GM12878 (cell line): ENCODE data around the gene KCND2. TPM values are rescaled to one million over a fixed set of nuclear protein-coding genes. Genes with fewer than 3 reads are reported as not detected.
"Not testable (repeated sequence)": the region's sequence is repeated elsewhere in the genome, so short reads cannot be mapped to it uniquely, and the experiment has no call there.

Experiments used
- ATAC-seq: fragments of 200-7000 bp; cut with Tn5 transposase; 3 replicates; pipeline ENCODE4 v1.9.1; 2020; ENCODE audit warnings: mild to moderate bottlenecking, moderate library complexity
- BruUV-seq: library from RNA; stranded (reverse); fragments of 400-500 nt; replicated peaks from 2 replicates; lab custom pipeline; 2021; lab: Mats Ljungman, UMichigan
- CTCF ChIA-PET: fragments of 300-600 bp; sonication (Branson Sonifier 250); formaldehyde crosslinking; extraction: SDS; loops from one replicate; lab custom pipeline; 2021; ENCODE audit warnings: inconsistent platforms; lab: Yijun Ruan, JAX
- POLR2A ChIA-PET: fragments of 350-600 bp; formaldehyde crosslinking; extraction: SDS; loops from one replicate; lab custom pipeline; 2021; ENCODE audit warnings: inconsistent platforms; lab: Charles Lee
- RAD21 ChIA-PET: fragments of 300-600 bp; sonication (Branson Sonifier 250); formaldehyde crosslinking; loops from one replicate; lab custom pipeline; 2023; ENCODE audit warnings: antibody characterized with exemption; ENCODE audit not compliant: unreplicated experiment; lab: Charles Lee
- SMC1A ChIA-PET: fragments of 300-600 bp; sonication (Branson Sonifier 250); formaldehyde crosslinking; loops from one replicate; lab custom pipeline; 2023; ENCODE audit not compliant: unreplicated experiment, uncharacterized antibody; lab: Charles Lee
- DNase-seq: peaks from one replicate; pipeline ENCODE4 v3.0.0-alpha.2; 2011; ENCODE audit warnings: low read depth, low spot score
- FAIRE-seq: peaks from 3 replicates; lab custom pipeline; 2011; peaks lifted over from hg19 to GRCh38; lab: Jason Lieb, UNC
- H2AFZ ChIP-seq: 2 replicates; pipeline ENCODE4 v1.6.0; 2011; ENCODE audit warnings: low read depth, low read length, control low read depth; ENCODE audit not compliant: control insufficient read depth
- H3K27ac ChIP-seq: 2 replicates; pipeline ENCODE4 v1.5.1; 2011; ENCODE audit warnings: control low read depth; ENCODE audit not compliant: control insufficient read depth, insufficient read depth
- H3K27me3 ChIP-seq, 2 experiments: replicated peaks in 1 of 2; 2 replicates each; pipeline versions ENCODE4 v1.6.0 to v1.6.1; 2011; ENCODE audit warnings: low read length in 1 of 2; ENCODE audit not compliant: control insufficient read depth in 2 of 2, insufficient read depth in 2 of 2
- H3K36me3 ChIP-seq, 2 experiments: 2 replicates each; pipeline ENCODE4 v1.5.1; 2011; ENCODE audit warnings: low read length in 1 of 2; ENCODE audit not compliant: control insufficient read depth in 2 of 2, insufficient read depth in 2 of 2
- H3K4me1 ChIP-seq: 2 replicates; pipeline ENCODE4 v1.6.1; 2011; ENCODE audit warnings: mild to moderate bottlenecking, low read length, moderate library complexity, mixed read lengths; ENCODE audit not compliant: control insufficient read depth, insufficient read depth
- H3K4me2 ChIP-seq: 2 replicates; pipeline ENCODE4 v1.6.0; 2011; ENCODE audit warnings: control low read depth; ENCODE audit not compliant: control insufficient read depth, insufficient read depth
- H3K4me3 ChIP-seq: fragments of 200-600 bp; sonication (generic); 2 replicates; pipeline ENCODE4 v1.5.1; 2016
- H3K79me2 ChIP-seq: 2 replicates; pipeline ENCODE4 v1.6.0; 2011; ENCODE audit warnings: low read length; ENCODE audit not compliant: control insufficient read depth, insufficient read depth
- H3K9ac ChIP-seq: 2 replicates; pipeline ENCODE4 v1.8.0; 2011; ENCODE audit warnings: low read length, control low read depth, mixed read lengths; ENCODE audit not compliant: control insufficient read depth, insufficient read depth
- H3K9me3 ChIP-seq: replicated peaks from 3 replicates; pipeline ENCODE4 v1.5.1; 2011; ENCODE audit warnings: mild to moderate bottlenecking, low read length; ENCODE audit not compliant: control insufficient read depth, insufficient read depth
- H4K20me1 ChIP-seq: 2 replicates; pipeline ENCODE4 v1.6.0; 2011; ENCODE audit not compliant: control insufficient read depth, insufficient read depth
- HDGF ChIP-seq: fragments of 450-650 bp; IDR thresholded peaks from 2 replicates; pipeline ENCODE4 v1.6.1; 2016; ENCODE audit warnings: antibody characterized with exemption
- KDM1A ChIP-seq: fragments of 200-600 bp; sonication (generic); IDR thresholded peaks from 2 replicates; pipeline ENCODE4 v1.6.1; 2016; ENCODE audit warnings: borderline replicate concordance
- NRF1 ChIP-seq: conservative IDR thresholded peaks from 2 replicates; pipeline ENCODE4 v1.6.1; 2011; ENCODE audit warnings: mild to moderate bottlenecking, low read depth, low read length, improper control_type of control experiment
- RB1 ChIP-seq: fragments of 450-650 bp; formaldehyde crosslinking; IDR thresholded peaks from 2 replicates; pipeline ENCODE4 v1.6.1; 2017; ENCODE audit warnings: mild to moderate bottlenecking, borderline replicate concordance
- RBBP5 ChIP-seq: fragments of 200-600 bp; sonication (generic); conservative IDR thresholded peaks from 2 replicates; pipeline ENCODE4 v1.6.1; 2016
- YBX1 ChIP-seq: fragments of 450-650 bp; IDR thresholded peaks from 2 replicates; pipeline ENCODE4 v1.6.1; 2016; ENCODE audit warnings: antibody characterized with exemption
- WGBS: methylation state at CpG from one replicate; pipeline ENCODE4 v1.1.6; 2016; ENCODE audit warnings: low lambda C conversion rate; ENCODE audit not compliant: insufficient replicate concordance, insufficient coverage; ENCODE audit errors: missing lambda C conversion rate; 5-methylcytosine and 5-hydroxymethylcytosine counted together
- in situ Hi-C: fragments of 300-500 bp; cut with MboI; formaldehyde crosslinking; loops from 9 replicates; pipeline ENCODE4 v1.14.3; 2018; ENCODE audit warnings: mixed read lengths
- intact Hi-C: fragments of 100-400 bp; cut with micrococcal nuclease; formaldehyde crosslinking; loops from one replicate; pipeline ENCODE4 v1.14.2; 2022; ENCODE audit not compliant: unreplicated experiment
- polyA plus RNA-seq, 11 experiments: library from polyadenylated mRNA; depleted of rRNA in 4 of 11; unstranded in 6 of 11; stranded (reverse) in 5 of 11; fragments of >200 nt; fragmentation: Nextera tagmentation in 4 of 11; fragmentation: Illumina TruSeq in 1 of 11; extraction: Ambion mirVana in 4 of 11; extraction: Trizol in 1 of 11; gene quantifications; 1 replicate in 1 of 11; 2 replicates in 10 of 11; pipeline versions ENCODE4 v1.2.1 to v1.2.3, GENCODE V29; 2011 to 2016; ENCODE audit warnings: inconsistent platforms in 2 of 11, missing spikeins in 2 of 11, low read depth in 1 of 11
- total RNA-seq, 4 experiments: library from RNA; depleted of rRNA in 3 of 4; stranded (reverse); fragments of >200 nt in 3 of 4; fragmentation: Illumina TruSeq in 1 of 4; extraction: Trizol in 1 of 4; gene quantifications; 2 replicates each; pipeline versions ENCODE4 v1.2.1 to v1.2.3, GENCODE V29; 2013 to 2021
- TF ChIP-seq, protein P1 (sequence below): fragments of 450-650 bp; IDR thresholded peaks from 2 replicates; pipeline ENCODE4 v1.6.1; 2017; ENCODE audit warnings: low read depth, mild to moderate bottlenecking, moderate library complexity

The KCND2 gene
- total and polyA plus RNA-seq, 10 of the 15 experiments (the other 5 are each of a cell fraction or from before 2014, with no cell fraction given): 3.6 to 22.3 (median 6.3) TPM

GRCh38 chr7:120775755-120776154 is 502.8 kb downstream of the KCND2 start:
- TF ChIP-seq YBX1 (no peak), NRF1 (no peak), HDGF (no peak), KDM1A (no peak), RB1 (no peak), RBBP5 (no peak)
- TF ChIP-seq, protein P1, sequence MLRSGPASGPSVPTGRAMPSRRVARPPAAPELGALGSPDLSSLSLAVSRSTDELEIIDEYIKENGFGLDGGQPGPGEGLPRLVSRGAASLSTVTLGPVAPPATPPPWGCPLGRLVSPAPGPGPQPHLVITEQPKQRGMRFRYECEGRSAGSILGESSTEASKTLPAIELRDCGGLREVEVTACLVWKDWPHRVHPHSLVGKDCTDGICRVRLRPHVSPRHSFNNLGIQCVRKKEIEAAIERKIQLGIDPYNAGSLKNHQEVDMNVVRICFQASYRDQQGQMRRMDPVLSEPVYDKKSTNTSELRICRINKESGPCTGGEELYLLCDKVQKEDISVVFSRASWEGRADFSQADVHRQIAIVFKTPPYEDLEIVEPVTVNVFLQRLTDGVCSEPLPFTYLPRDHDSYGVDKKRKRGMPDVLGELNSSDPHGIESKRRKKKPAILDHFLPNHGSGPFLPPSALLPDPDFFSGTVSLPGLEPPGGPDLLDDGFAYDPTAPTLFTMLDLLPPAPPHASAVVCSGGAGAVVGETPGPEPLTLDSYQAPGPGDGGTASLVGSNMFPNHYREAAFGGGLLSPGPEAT: no peak
- no peak for FAIRE-seq
- Histone ChIP-seq H3K79me2 (no peaks in the 10 kb centered on the region), H3K27me3 (no peaks in the 10 kb centered on the region), H3K36me3 (no peaks in the 10 kb centered on the region), H2AFZ (no peak overlapping the region), H3K9me3 (no peaks in the 10 kb centered on the region), H3K4me1 (no peaks in the 10 kb centered on the region), H3K4me2 (no peak overlapping the region), H3K4me3 (no peak overlapping the region), H4K20me1 (no peaks in the 10 kb centered on the region), H3K27ac (no peak overlapping the region), H3K9ac (no peak overlapping the region)
- ChIA-PET SMC1A (interaction anchor here (1.1 to 1.9 kb wide), 3 partner anchors 10 to 108 kb away, joined by 3 to 6 read pairs (median 4); no protein-coding TSS in a partner anchor), POLR2A (no interaction called here), CTCF (interaction anchor here (1.2 to 1.5 kb wide), 3 partner anchors 8 to 31 kb away, joined by 3 to 9 read pairs (median 3); no protein-coding TSS in a partner anchor), RAD21 (interaction anchor here (1.0 kb wide), 1 partner anchor 116 kb away, joined by 3 read pairs; no protein-coding TSS in a partner anchor)
- BruUV-seq: no TSS peak
- no peak for ATAC-seq
- intact Hi-C loops: no loop called here
- DNase-seq: no peak
- in situ Hi-C loops: loop anchor here (25.0 kb wide), 1 partner anchor 1212 kb away; no protein-coding TSS in a partner anchor

DNA sequence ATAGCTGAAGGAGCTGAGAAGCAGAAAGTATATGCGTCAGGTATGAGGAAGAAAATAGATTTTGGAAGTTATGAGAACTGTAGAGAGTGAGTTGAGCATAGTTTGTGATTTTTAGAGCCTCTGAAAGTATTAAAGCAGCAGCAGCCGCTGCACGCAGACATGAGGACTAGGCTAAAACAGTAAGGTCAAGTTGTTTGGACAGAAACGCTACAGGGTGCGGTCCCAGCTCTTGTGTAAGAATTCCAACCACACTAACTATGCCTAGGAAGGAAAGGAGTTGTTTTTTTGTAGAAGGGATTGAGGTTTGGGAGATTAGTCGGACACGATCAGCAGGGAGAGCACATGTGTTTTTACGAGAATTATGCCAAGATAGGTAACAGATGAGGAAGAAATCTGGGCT is 506.1 kb downstream of the KCND2 start:
- H3K79me2 ChIP-seq, SMC1A ChIA-PET, CTCF ChIA-PET, H3K27me3 ChIP-seq, POLR2A ChIA-PET, intact Hi-C loops, H3K9ac ChIP-seq, H3K4me3 ChIP-seq, H3K4me1 ChIP-seq, BruUV-seq, FAIRE-seq, DNase-seq, H2AFZ ChIP-seq, H3K36me3 ChIP-seq, H3K9me3 ChIP-seq, RAD21 ChIA-PET, H3K27ac ChIP-seq, H4K20me1 ChIP-seq, ATAC-seq, H3K4me2 ChIP-seq: not testable (repeated sequence)
- in situ Hi-C loops: loop anchor here (25.0 kb wide), 1 partner anchor 1208 kb away; no protein-coding TSS in a partner anchor
- WGBS: 61% methylated on average over 8 of the region's 8 CpGs

DNA sequence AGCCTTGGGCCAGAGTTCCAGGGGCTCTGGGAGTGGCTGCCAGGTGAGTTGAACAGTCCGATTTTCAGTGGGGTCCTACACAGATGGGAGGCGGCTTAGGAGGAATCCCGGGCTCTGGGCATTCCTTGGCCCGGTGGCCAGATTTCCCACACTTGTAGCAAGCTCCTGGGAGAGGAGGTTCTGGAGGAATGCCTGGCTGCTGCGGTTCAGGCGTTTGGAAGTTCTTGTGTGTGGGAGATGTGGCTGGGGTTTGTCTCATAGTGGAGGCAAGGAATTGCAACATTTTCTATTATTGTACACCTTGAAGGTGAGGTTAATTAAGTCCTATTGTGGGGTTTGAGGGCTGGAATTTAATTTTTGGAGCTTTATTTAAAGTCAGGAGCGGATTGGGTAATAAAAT is 507.5 kb downstream of the KCND2 start:
- H3K9ac ChIP-seq, H2AFZ ChIP-seq, H4K20me1 ChIP-seq, H3K4me2 ChIP-seq, H3K4me1 ChIP-seq, BruUV-seq, H3K27me3 ChIP-seq, H3K79me2 ChIP-seq, CTCF ChIA-PET, ATAC-seq, H3K4me3 ChIP-seq, H3K9me3 ChIP-seq, H3K27ac ChIP-seq, H3K36me3 ChIP-seq, intact Hi-C loops, FAIRE-seq, DNase-seq, RAD21 ChIA-PET, POLR2A ChIA-PET: not testable (repeated sequence)
- WGBS: 26% methylated on average over 7 of the region's 7 CpGs
- SMC1A ChIA-PET: interaction anchor here (0.7 kb wide), 1 partner anchor 10 kb away, joined by 3 read pairs; no protein-coding TSS in a partner anchor
- in situ Hi-C loops: loop anchor here (25.0 kb wide), 1 partner anchor 1207 kb away; no protein-coding TSS in a partner anchor
